ENCODE data around the gene FIBP.

FIBP gene

GRCh38 chr11:65897020-65897471 lies 8.8 kb upstream of the FIBP start:
- Histone ChIP-seq H3K79me2 (ENCODE audit: insufficient read depth, low read length) (no peaks in the 10 kb centered on the region), H3K36me3 (ENCODE audit: insufficient read depth, low read length) (no peaks in the 10 kb centered on the region), H3K27me3 (ENCODE audit: insufficient read depth, low read length, poor library complexity) (peaks cover 39% of the 10 kb centered on the region), H3K9me3 (ENCODE audit: insufficient read depth, low read length, severe bottlenecking) (no peaks in the 10 kb centered on the region), H4K20me1 (ENCODE audit: insufficient read depth, low read length) (peaks cover 15% of the 10 kb centered on the region; the same call in 1 of the 2 replicates), H3K27ac (ENCODE audit: low read length) (no peak overlapping the region), H3K4me1 (ENCODE audit: insufficient read depth, low read length) (peaks cover 34% of the 10 kb centered on the region), H3K4me3 (ENCODE audit: low read depth in 1 of 2, low read length in 2 of 2) (no peak overlapping the region), H3K9ac (ENCODE audit: low read depth, low read length) (no peak overlapping the region), H2AFZ (ENCODE audit: low read depth, low read length) (no peak overlapping the region), H3K4me2 (ENCODE audit: insufficient read depth, low read length) (no peak overlapping the region)
- DNase-seq (no peak), ATAC-seq (ENCODE audit: insufficient read depth, low read depth) (no peak)
- TF ChIP-seq EZH2 (IDR thresholded peaks at IDR 0.05; ENCODE audit: borderline replicate concordance, low read depth, low read length, severe bottlenecking), result no peak
- no peak for TF ChIP-seq CTCF (IDR thresholded peaks at IDR 0.05; ENCODE audit: borderline replicate concordance, extremely low read depth, low read length, poor library complexity, severe bottlenecking)

GRCh38 chr11:65896034-65896999 lies 8.0 kb upstream of the FIBP start:
- Histone ChIP-seq H3K4me1 (ENCODE audit: insufficient read depth, low read length) (peaks cover 42% of the 10 kb centered on the region), H2AFZ (ENCODE audit: low read depth, low read length) (no peak overlapping the region), H3K9ac (ENCODE audit: low read depth, low read length) (no peak overlapping the region), H3K79me2 (ENCODE audit: insufficient read depth, low read length) (peaks cover 7% of the 10 kb centered on the region), H4K20me1 (ENCODE audit: insufficient read depth, low read length) (peaks cover 22% of the 10 kb centered on the region; the same call in 1 of the 2 replicates), H3K4me2 (ENCODE audit: insufficient read depth, low read length) (no peak overlapping the region), H3K36me3 (ENCODE audit: insufficient read depth, low read length) (no peaks in the 10 kb centered on the region), H3K4me3 (ENCODE audit: low read depth in 1 of 2, low read length in 2 of 2) (no peak overlapping the region), H3K9me3 (ENCODE audit: insufficient read depth, low read length, severe bottlenecking) (no peaks in the 10 kb centered on the region), H3K27me3 (ENCODE audit: insufficient read depth, low read length, poor library complexity) (peaks cover 32% of the 10 kb centered on the region), H3K27ac (ENCODE audit: low read length) (no peak overlapping the region)
- no peak for DNase-seq
- ATAC-seq (ENCODE audit: insufficient read depth, low read depth), result no peak
- TF ChIP-seq EZH2 (IDR thresholded peaks at IDR 0.05; ENCODE audit: borderline replicate concordance, low read depth, low read length, severe bottlenecking), result no peak
- no peak for TF ChIP-seq CTCF (IDR thresholded peaks at IDR 0.05; ENCODE audit: borderline replicate concordance, extremely low read depth, low read length, poor library complexity, severe bottlenecking)

GRCh38 chr11:65895482-65895981 lies 7.3 kb upstream of the FIBP start:
- no peak for DNase-seq
- ATAC-seq (ENCODE audit: insufficient read depth, low read depth), result no peak
- TF ChIP-seq CTCF (IDR thresholded peaks at IDR 0.05; ENCODE audit: borderline replicate concordance, extremely low read depth, low read length, poor library complexity, severe bottlenecking) (no peak), EZH2 (IDR thresholded peaks at IDR 0.05; ENCODE audit: borderline replicate concordance, low read depth, low read length, severe bottlenecking) (no peak)
- peaks cover 12% of the 10 kb centered on the region for H3K79me2 ChIP-seq (ENCODE audit: insufficient read depth, low read length)
- no peaks in the 10 kb centered on the region for H3K9me3 ChIP-seq (ENCODE audit: insufficient read depth, low read length, severe bottlenecking)
- H3K4me2 ChIP-seq (ENCODE audit: insufficient read depth, low read length), result no peak overlapping the region
- no peaks in the 10 kb centered on the region for H3K36me3 ChIP-seq (ENCODE audit: insufficient read depth, low read length)
- H3K27ac ChIP-seq (ENCODE audit: low read length), result no peak overlapping the region
- no peak overlapping the region for H3K9ac ChIP-seq (ENCODE audit: low read depth, low read length)
- peaks cover 24% of the 10 kb centered on the region for H3K27me3 ChIP-seq (ENCODE audit: insufficient read depth, low read length, poor library complexity)
- no peak overlapping the region for H3K4me3 ChIP-seq (ENCODE audit: low read depth in 1 of 2, low read length in 2 of 2)
- H3K4me1 ChIP-seq (ENCODE audit: insufficient read depth, low read length), result peaks cover 49% of the 10 kb centered on the region
- peaks cover 25% of the 10 kb centered on the region; the same call in 1 of the 2 replicates for H4K20me1 ChIP-seq (ENCODE audit: insufficient read depth, low read length)
- no peak overlapping the region for H2AFZ ChIP-seq (ENCODE audit: low read depth, low read length)
